GM12878 (cell line): ENCODE data around the gene USP11.

ENCODE experiments used
- ASH2L ChIP-seq: fragments of 300-600, 200-600 bp; sonication (generic); IDR thresholded peaks from 2 replicates; pipeline ENCODE4 v1.6.1; 2017; ENCODE audit warnings: low read depth, mild to moderate bottlenecking, borderline replicate concordance
- CTCF ChIP-seq, 3 experiments: IDR thresholded peaks in 2 of 3; conservative IDR thresholded peaks in 1 of 3; 2 replicates each; pipeline ENCODE4 v1.5.1; 2011; ENCODE audit warnings: low read depth in 3 of 3, low read length in 3 of 3, mild to moderate bottlenecking in 3 of 3, control low read depth in 2 of 3, moderate library complexity in 2 of 3, inconsistent platforms in 1 of 3, mixed read lengths in 1 of 3; ENCODE audit not compliant: control insufficient read depth in 2 of 3, insufficient read depth in 1 of 3; ENCODE audit errors: extremely low read depth in 1 of 3
- EZH2 ChIP-seq: IDR thresholded peaks from 2 replicates; pipeline ENCODE4 v1.6.1; 2012; ENCODE audit warnings: low read depth, mild to moderate bottlenecking, control low read depth, inconsistent platforms, low read length, borderline replicate concordance; ENCODE audit not compliant: control insufficient read depth
- HCFC1 ChIP-seq: fragments of 150-350 bp; IDR thresholded peaks from 2 replicates; pipeline ENCODE4 v1.6.1; 2014; ENCODE audit warnings: low read length
- PAX8 ChIP-seq: fragments of 450-650 bp; IDR thresholded peaks from 2 replicates; pipeline ENCODE4 v1.6.1; 2017; ENCODE audit warnings: mild to moderate bottlenecking, moderate library complexity
- RAD21 ChIP-seq: IDR thresholded peaks from 2 replicates; pipeline ENCODE4 v1.6.1; 2011; ENCODE audit warnings: mild to moderate bottlenecking, low read depth, low read length, moderate library complexity; ENCODE audit not compliant: insufficient read depth
- ZBED1 ChIP-seq: IDR thresholded peaks from 2 replicates; pipeline ENCODE4 v1.6.1; 2016; ENCODE audit warnings: borderline replicate concordance
- ZNF274 ChIP-seq: IDR thresholded peaks from one replicate; pipeline ENCODE4 v1.8.0; 2011; ENCODE audit not compliant: insufficient read length, insufficient read depth

DNA sequence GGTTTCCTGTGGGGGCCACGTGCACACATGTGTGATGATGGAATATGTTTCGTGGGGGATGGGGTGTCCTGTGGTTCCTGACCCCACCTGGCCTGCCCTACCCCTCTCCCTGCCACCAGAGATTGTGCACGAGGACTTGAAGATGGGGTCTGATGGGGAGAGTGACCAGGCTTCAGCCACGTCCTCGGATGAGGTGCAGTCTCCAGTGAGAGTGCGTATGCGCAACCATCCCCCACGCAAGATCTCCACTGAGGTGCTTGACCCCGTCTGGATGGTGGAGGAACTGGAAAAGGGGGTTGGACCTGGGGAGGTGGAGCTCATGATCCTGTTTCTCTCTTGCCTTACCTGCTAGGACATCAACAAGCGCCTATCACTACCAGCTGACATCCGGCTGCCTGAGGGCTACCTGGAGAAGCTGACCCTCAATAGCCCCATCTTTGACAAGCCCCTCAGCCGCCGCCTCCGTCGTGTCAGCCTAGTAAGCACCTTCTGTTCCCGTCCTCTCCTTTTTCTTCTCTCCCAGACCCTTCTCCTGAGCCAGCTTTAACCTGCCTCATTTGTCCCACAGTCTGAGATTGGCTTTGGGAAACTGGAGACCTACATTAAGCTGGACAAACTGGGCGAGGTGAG is 8.4 kb upstream of the USP11 start:
- TF ChIP-seq CTCF (IDR thresholded peaks at IDR 0.05 in 2 of 3, conservative IDR thresholded peaks at IDR 0.05 in 1 of 3; ENCODE audit: control insufficient read depth in 2 of 3, extremely low read depth in 1 of 3, insufficient read depth in 1 of 3, low read depth in 3 of 3, low read length in 3 of 3) (no peak), EZH2 (no peak), ZNF274 (no peak), ZBED1 (no peak), HCFC1 (no peak), PAX8 (no peak), RAD21 (no peak), ASH2L (no peak)
